Caco-2 (cell line): ENCODE data around the gene TMPRSS11D. TPM values are rescaled to one million over a fixed set of nuclear protein-coding genes. Genes with fewer than 3 reads are reported as not detected.

Source experiments
- BruUV-seq: library from RNA; stranded (reverse); fragments of 400-500 nt; replicated peaks from 2 replicates; lab custom pipeline; 2021; lab: Mats Ljungman, UMichigan
- CTCF ChIA-PET: fragments of 300-600 bp; sonication (Branson Sonifier 250); formaldehyde crosslinking; loops from one replicate; lab custom pipeline; 2022; ENCODE audit warnings: antibody characterized with exemption; lab: Charles Lee
- POLR2A ChIA-PET: fragments of 300-600 bp; sonication (Branson Sonifier 250); formaldehyde crosslinking; loops from one replicate; lab custom pipeline; 2022; ENCODE audit warnings: antibody characterized with exemption; lab: Charles Lee
- DNase-seq, 2 experiments: peaks; one replicate each; pipeline versions ENCODE4 v3.0.0 to v3.0.0-alpha.2; 2020 to 2022
- H3K27me3 ChIP-seq: replicated peaks from 2 replicates; pipeline ENCODE4 v1.6.0; 2011; ENCODE audit warnings: low read length; ENCODE audit not compliant: control insufficient read depth, insufficient read depth
- H3K36me3 ChIP-seq: 2 replicates; pipeline ENCODE4 v1.5.1; 2011; ENCODE audit warnings: low read length; ENCODE audit not compliant: control insufficient read depth, insufficient read depth
- H3K4me1 ChIP-seq: fragments of 250-450 bp; sonication (Bioruptor Pico); 2 replicates; pipeline ENCODE4 v1.5.1; 2020; ENCODE audit warnings: mild to moderate bottlenecking
- H3K4me3 ChIP-seq: 2 replicates; pipeline ENCODE4 v1.5.1; 2011; ENCODE audit warnings: low read depth, mild to moderate bottlenecking, control low read depth, low read length
- H3K9me3 ChIP-seq: fragments of 250-450 bp; sonication (Bioruptor Pico); 2 replicates; pipeline ENCODE4 v1.5.1; 2020; ENCODE audit warnings: mild to moderate bottlenecking, moderate library complexity
- H3K27ac Mint-ChIP-seq: one replicate; pipeline ENCODE4 v1.8.0; 2022; ENCODE audit warnings: mixed read lengths; ENCODE audit not compliant: unreplicated experiment
- H3K27me3 Mint-ChIP-seq: one replicate; pipeline ENCODE4 v1.8.0; 2022; ENCODE audit warnings: mixed read lengths; ENCODE audit not compliant: insufficient read depth, unreplicated experiment
- H3K36me3 Mint-ChIP-seq: one replicate; pipeline ENCODE4 v1.8.0; 2022; ENCODE audit warnings: mild to moderate bottlenecking, mixed read lengths; ENCODE audit not compliant: insufficient read depth, unreplicated experiment
- H3K4me1 Mint-ChIP-seq: one replicate; pipeline ENCODE4 v1.8.0; 2022; ENCODE audit warnings: low read depth, mixed read lengths; ENCODE audit not compliant: unreplicated experiment
- H3K4me3 Mint-ChIP-seq: one replicate; pipeline ENCODE4 v1.8.0; 2022; ENCODE audit warnings: mild to moderate bottlenecking, moderate library complexity, mixed read lengths; ENCODE audit not compliant: unreplicated experiment
- H3K9me3 Mint-ChIP-seq: one replicate; pipeline ENCODE4 v1.8.0; 2022; ENCODE audit warnings: mixed read lengths; ENCODE audit not compliant: unreplicated experiment
- intact Hi-C: fragments of 100-400 bp; cut with micrococcal nuclease; formaldehyde crosslinking; loops from one replicate; pipeline ENCODE4 v1.10.0; 2022; ENCODE audit not compliant: unreplicated experiment
- total RNA-seq: library from RNA; stranded (reverse); gene quantifications from 2 replicates; pipeline ENCODE4 v1.2.3, GENCODE V29; 2022
- TF ChIP-seq, protein P1 (sequence below), 2 experiments: fragments of 200-600 bp in 1 of 2; IDR thresholded peaks; 1 replicate in 1 of 2; 2 replicates in 1 of 2; pipeline versions ENCODE4 v1.5.1 to v1.8.0; 2011 to 2022; ENCODE audit warnings: antibody characterized with exemption in 1 of 2, control low read depth in 1 of 2, inconsistent platforms in 1 of 2, low read depth in 1 of 2, low read length in 1 of 2, mild to moderate bottlenecking in 1 of 2, moderate library complexity in 1 of 2; ENCODE audit not compliant: insufficient read depth in 1 of 2, severe bottlenecking in 1 of 2, unreplicated experiment in 1 of 2

The TMPRSS11D gene
- total RNA-seq, 1 experiment from 2014 or later: not detected

- H3K4me1 ChIP-seq: no peaks in the 10 kb centered on the region
- Mint-ChIP-seq H3K4me1 (no peaks in the 10 kb centered on the region), H3K36me3 (no peaks in the 10 kb centered on the region), H3K4me3 (no peak overlapping the region), H3K27ac (no peak overlapping the region), H3K9me3 (no peaks in the 10 kb centered on the region), H3K27me3 (peaks cover 3% of the 10 kb centered on the region)
- no TSS peak for BruUV-seq
- H3K27me3 ChIP-seq: no peaks in the 10 kb centered on the region
- ChIA-PET POLR2A (no interaction called here), CTCF (no interaction called here)
- H3K36me3 ChIP-seq: no peaks in the 10 kb centered on the region
- TF ChIP-seq, protein P1, sequence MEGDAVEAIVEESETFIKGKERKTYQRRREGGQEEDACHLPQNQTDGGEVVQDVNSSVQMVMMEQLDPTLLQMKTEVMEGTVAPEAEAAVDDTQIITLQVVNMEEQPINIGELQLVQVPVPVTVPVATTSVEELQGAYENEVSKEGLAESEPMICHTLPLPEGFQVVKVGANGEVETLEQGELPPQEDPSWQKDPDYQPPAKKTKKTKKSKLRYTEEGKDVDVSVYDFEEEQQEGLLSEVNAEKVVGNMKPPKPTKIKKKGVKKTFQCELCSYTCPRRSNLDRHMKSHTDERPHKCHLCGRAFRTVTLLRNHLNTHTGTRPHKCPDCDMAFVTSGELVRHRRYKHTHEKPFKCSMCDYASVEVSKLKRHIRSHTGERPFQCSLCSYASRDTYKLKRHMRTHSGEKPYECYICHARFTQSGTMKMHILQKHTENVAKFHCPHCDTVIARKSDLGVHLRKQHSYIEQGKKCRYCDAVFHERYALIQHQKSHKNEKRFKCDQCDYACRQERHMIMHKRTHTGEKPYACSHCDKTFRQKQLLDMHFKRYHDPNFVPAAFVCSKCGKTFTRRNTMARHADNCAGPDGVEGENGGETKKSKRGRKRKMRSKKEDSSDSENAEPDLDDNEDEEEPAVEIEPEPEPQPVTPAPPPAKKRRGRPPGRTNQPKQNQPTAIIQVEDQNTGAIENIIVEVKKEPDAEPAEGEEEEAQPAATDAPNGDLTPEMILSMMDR (IDR thresholded peaks at IDR 0.05; ENCODE audit: insufficient read depth in 1 of 2, low read depth in 1 of 2, low read length in 1 of 2, severe bottlenecking in 1 of 2, unreplicated experiment in 1 of 2): no peak
- no peak for DNase-seq
- intact Hi-C loops: no loop called here
- H3K9me3 ChIP-seq: no peaks in the 10 kb centered on the region
- no peak overlapping the region for H3K4me3 ChIP-seq
Measured at GRCh38 chr4:67820903-67821302, 62.9 kb downstream of the TMPRSS11D start.

GRCh38 chr4:67810011-67810410 lies 73.8 kb downstream of the TMPRSS11D start:
- BruUV-seq: no TSS peak
- intact Hi-C loops: no loop called here
- Mint-ChIP-seq H3K27me3 (no peaks in the 10 kb centered on the region), H3K4me1 (no peaks in the 10 kb centered on the region), H3K9me3 (no peaks in the 10 kb centered on the region), H3K27ac (no peak overlapping the region), H3K4me3 (no peak overlapping the region), H3K36me3 (no peaks in the 10 kb centered on the region)
- DNase-seq: no peak
- Histone ChIP-seq H3K9me3 (no peaks in the 10 kb centered on the region), H3K4me3 (no peak overlapping the region), H3K4me1 (no peaks in the 10 kb centered on the region), H3K27me3 (no peaks in the 10 kb centered on the region), H3K36me3 (no peaks in the 10 kb centered on the region)
- ChIA-PET CTCF (no interaction called here), POLR2A (no interaction called here)
- TF ChIP-seq, protein P1 (IDR thresholded peaks at IDR 0.05; ENCODE audit: insufficient read depth in 1 of 2, low read depth in 1 of 2, low read length in 1 of 2, severe bottlenecking in 1 of 2, unreplicated experiment in 1 of 2): no peak

DNA sequence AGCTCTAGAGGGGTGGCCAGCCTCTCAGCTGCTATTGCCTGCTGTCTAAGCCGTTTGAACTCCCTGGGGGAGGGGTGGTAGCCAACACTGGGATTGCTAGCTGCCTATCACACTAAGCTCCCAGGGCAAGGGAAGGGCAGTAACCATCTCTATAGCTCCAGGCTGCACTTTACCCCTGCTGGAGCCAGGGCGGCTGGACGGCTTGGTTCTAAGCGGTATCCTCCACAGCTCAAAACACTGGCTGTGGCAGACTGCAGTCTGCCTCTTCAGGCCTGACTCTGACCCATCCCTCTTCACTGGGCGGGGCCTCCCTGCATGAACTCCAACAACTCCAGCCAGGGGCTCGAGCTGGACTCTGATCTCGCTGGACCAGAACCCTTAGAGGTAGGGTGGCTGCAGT lies 74.3 kb downstream of the TMPRSS11D start:
- intact Hi-C loops: no loop called here
- H3K9me3 ChIP-seq: no peaks in the 10 kb centered on the region
- H3K4me3 ChIP-seq: no peak overlapping the region
- POLR2A ChIA-PET: no interaction called here
- Mint-ChIP-seq H3K4me1 (no peaks in the 10 kb centered on the region), H3K9me3 (no peaks in the 10 kb centered on the region), H3K27me3 (no peaks in the 10 kb centered on the region), H3K36me3 (no peaks in the 10 kb centered on the region), H3K4me3 (no peak overlapping the region), H3K27ac (no peak overlapping the region)
- H3K4me1 ChIP-seq: no peaks in the 10 kb centered on the region
- DNase-seq: peak in 1 of 2 experiments; percentile 32
- BruUV-seq: no TSS peak
- CTCF ChIA-PET: no interaction called here
- H3K27me3 ChIP-seq: no peaks in the 10 kb centered on the region
- H3K36me3 ChIP-seq: no peaks in the 10 kb centered on the region
- TF ChIP-seq, protein P1 (IDR thresholded peaks at IDR 0.05; ENCODE audit: insufficient read depth in 1 of 2, low read depth in 1 of 2, low read length in 1 of 2, severe bottlenecking in 1 of 2, unreplicated experiment in 1 of 2): no peak
